Gastrocnemius medialis (tissue), 4 donors: ENCODE data around the gene BLVRA. TPM values are rescaled to one million over a fixed set of nuclear protein-coding genes. Genes with fewer than 3 reads are reported as not detected.

Source experiments
- ATAC-seq, 2 donors: fragments of 150-250 bp; one replicate each; pipeline ENCODE4 v1.9.1; 2016
- DNase-seq, 2 donors: peaks; one replicate each; pipeline ENCODE4 v3.0.0-alpha.2; 2019
- H3K27ac ChIP-seq, 4 donors: fragments of 200-600 bp; sonication (generic); 1 replicate in 1 of 4; 2 replicates in 3 of 4; pipeline ENCODE4 v1.5.1; 2016 to 2018; ENCODE audit warnings: mild to moderate bottlenecking in 2 of 4, moderate library complexity in 1 of 4
- H3K27me3 ChIP-seq, 3 donors: fragments of 200-600 bp; sonication (generic) in 2 of 3; 1 replicate in 1 of 3; 2 replicates in 2 of 3; pipeline versions ENCODE4 v1.5.1 to v1.6.0; 2016 to 2019; ENCODE audit warnings: mild to moderate bottlenecking in 1 of 3, moderate library complexity in 1 of 3
- H3K36me3 ChIP-seq, 2 donors: fragments of 200-600 bp; sonication (generic) in 1 of 2; one replicate each; pipeline ENCODE4 v1.5.1; 2017 to 2018
- H3K4me1 ChIP-seq, 2 donors: fragments of 200-600 bp; sonication (generic) in 1 of 2; one replicate each; pipeline ENCODE4 v1.5.1; 2016 to 2017; ENCODE audit warnings: mild to moderate bottlenecking in 2 of 2
- H3K4me3 ChIP-seq, 4 donors: fragments of 200-600 bp; sonication (generic) in 3 of 4; 1 replicate in 1 of 4; 2 replicates in 3 of 4; pipeline ENCODE4 v1.5.1; 2016 to 2019; ENCODE audit warnings: mild to moderate bottlenecking in 2 of 4
- H3K9me3 ChIP-seq, 3 donors: fragments of 200-600 bp; sonication (generic) in 2 of 3; 1 replicate in 1 of 3; 2 replicates in 2 of 3; pipeline ENCODE4 v1.5.1; 2016 to 2019
- POLR2A ChIP-seq, 2 donors: fragments of 450-650 bp; IDR thresholded peaks; one replicate each; pipeline ENCODE4 v1.6.1; 2017; ENCODE audit warnings: antibody characterized with exemption in 2 of 2, mild to moderate bottlenecking in 2 of 2, moderate library complexity in 2 of 2
- in situ Hi-C, 4 donors: fragments of 200-750 bp; cut with MboI; loops; one replicate each; pipeline versions ENCODE4 v1.15.0 to v1.8.0; 2017; ENCODE audit warnings: low sequenced_read_pairs in 4 of 4
- intact Hi-C: fragments of 100-400 bp; cut with DNase I; formaldehyde crosslinking; loops from one replicate; pipeline ENCODE4 v1.15.1; 2023; ENCODE audit warnings: low total_unique reads
- total RNA-seq, 4 donors: library from RNA; depleted of rRNA; stranded (reverse); fragments of >200 nt; gene quantifications; one replicate each; pipeline versions ENCODE4 v1.1.0 to v1.2.3, GENCODE V29; 2016
- TF ChIP-seq, protein P1 (sequence below), 5 experiments: fragments of 450-650 bp in 3 of 5; fragments of 200-600 bp in 2 of 5; sonication (generic) in 2 of 5; IDR thresholded peaks in 4 of 5; conservative IDR thresholded peaks in 1 of 5; 1 replicate in 4 of 5; 2 replicates in 1 of 5; pipeline ENCODE4 v1.5.1; 2016 to 2019; ENCODE audit warnings: antibody characterized with exemption in 5 of 5, mild to moderate bottlenecking in 3 of 5, moderate library complexity in 3 of 5

BLVRA gene
- total RNA-seq, 4 donors from 2014 or later, result 26.7 to 45.9 (median 29.3) TPM

DNA sequence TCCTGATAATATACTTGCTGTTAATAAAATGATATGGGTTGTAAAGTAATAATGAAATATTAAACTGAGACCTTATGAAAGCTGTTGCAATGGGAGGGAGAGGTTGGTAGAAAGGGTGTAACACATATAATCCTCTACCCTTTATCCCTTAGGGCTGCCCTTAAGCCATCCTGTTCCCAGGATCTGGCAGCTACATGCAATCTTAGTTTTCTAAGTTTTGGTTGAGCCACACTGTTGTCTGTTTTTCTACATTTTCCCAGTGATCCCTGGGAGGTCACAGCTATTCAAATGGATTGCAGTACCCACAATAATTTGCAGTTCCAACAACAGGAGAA lies 35.5 kb upstream of the BLVRA start:
- TF ChIP-seq, protein P1, sequence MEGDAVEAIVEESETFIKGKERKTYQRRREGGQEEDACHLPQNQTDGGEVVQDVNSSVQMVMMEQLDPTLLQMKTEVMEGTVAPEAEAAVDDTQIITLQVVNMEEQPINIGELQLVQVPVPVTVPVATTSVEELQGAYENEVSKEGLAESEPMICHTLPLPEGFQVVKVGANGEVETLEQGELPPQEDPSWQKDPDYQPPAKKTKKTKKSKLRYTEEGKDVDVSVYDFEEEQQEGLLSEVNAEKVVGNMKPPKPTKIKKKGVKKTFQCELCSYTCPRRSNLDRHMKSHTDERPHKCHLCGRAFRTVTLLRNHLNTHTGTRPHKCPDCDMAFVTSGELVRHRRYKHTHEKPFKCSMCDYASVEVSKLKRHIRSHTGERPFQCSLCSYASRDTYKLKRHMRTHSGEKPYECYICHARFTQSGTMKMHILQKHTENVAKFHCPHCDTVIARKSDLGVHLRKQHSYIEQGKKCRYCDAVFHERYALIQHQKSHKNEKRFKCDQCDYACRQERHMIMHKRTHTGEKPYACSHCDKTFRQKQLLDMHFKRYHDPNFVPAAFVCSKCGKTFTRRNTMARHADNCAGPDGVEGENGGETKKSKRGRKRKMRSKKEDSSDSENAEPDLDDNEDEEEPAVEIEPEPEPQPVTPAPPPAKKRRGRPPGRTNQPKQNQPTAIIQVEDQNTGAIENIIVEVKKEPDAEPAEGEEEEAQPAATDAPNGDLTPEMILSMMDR (IDR thresholded peaks at IDR 0.05 in 4 of 5, conservative IDR thresholded peaks at IDR 0.05 in 1 of 5), result no peak
- no peak for TF ChIP-seq POLR2A (IDR thresholded peaks at IDR 0.05)
- in situ Hi-C loops, result loop anchor here in 3 of 4 donors (25.0 kb wide), 2 partner anchors 114 to 786 kb away; partner anchors contain the start of genes MRPL32 (in 2 of the 3) and PSMA2 (in 2 of the 3)
- H3K27ac ChIP-seq, result peak overlapping the region; percentile 33 to 74 (median 63)
- DNase-seq (no peak), ATAC-seq (peak; percentile 42 to 83)
- no peaks in the 10 kb centered on the region for H3K36me3 ChIP-seq
- H3K4me3 ChIP-seq, result no peak overlapping the region
- H3K4me1 ChIP-seq, result peaks cover 49 to 55% of the 10 kb centered on the region in 2 donors
- intact Hi-C loops, result loop anchor here (5.0 to 10.0 kb wide), 2 partner anchors 114 to 788 kb away; partner anchors contain the start of genes MRPL32 and PSMA2
- H3K27me3 ChIP-seq, result no peaks in the 10 kb centered on the region
- H3K9me3 ChIP-seq, result no peaks in the 10 kb centered on the region

DNA sequence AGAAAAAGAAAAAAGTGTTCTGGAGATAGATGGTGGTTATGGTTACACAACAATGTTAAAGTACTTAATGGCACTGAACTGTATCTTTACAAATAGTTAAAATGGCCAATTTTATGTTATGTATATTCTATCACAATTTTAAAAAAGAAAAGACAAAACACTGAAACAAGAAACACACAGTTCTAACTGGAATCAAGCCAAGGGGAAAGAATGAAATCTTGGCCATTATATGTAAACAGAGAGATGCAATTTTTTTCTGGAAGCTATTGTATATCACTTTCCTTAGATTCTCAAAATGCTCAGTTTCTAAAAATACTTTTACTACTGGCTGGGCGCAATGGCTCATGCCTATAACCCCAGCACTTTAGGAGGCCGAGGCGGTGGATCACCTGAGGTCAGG lies 33.2 kb upstream of the BLVRA start:
- intact Hi-C loops, result loop anchor here (5.0 to 10.0 kb wide), 2 partner anchors 57 to 790 kb away; partner anchors contain the start of genes MRPL32 and PSMA2
- Histone ChIP-seq H3K27ac (peak overlapping the region in 2 of 4 donors; percentile 15 to 64), H3K36me3 (no peaks in the 10 kb centered on the region), H3K4me3 (no peak overlapping the region), H3K9me3 (no peaks in the 10 kb centered on the region), H3K4me1 (peaks cover 59 to 63% of the 10 kb centered on the region in 2 donors), H3K27me3 (no peaks in the 10 kb centered on the region)
- no peak for TF ChIP-seq POLR2A (IDR thresholded peaks at IDR 0.05)
- TF ChIP-seq, protein P1 (IDR thresholded peaks at IDR 0.05 in 4 of 5, conservative IDR thresholded peaks at IDR 0.05 in 1 of 5), result no peak
- ATAC-seq (no peak), DNase-seq (no peak)
- in situ Hi-C loops, result no loop called here

DNA sequence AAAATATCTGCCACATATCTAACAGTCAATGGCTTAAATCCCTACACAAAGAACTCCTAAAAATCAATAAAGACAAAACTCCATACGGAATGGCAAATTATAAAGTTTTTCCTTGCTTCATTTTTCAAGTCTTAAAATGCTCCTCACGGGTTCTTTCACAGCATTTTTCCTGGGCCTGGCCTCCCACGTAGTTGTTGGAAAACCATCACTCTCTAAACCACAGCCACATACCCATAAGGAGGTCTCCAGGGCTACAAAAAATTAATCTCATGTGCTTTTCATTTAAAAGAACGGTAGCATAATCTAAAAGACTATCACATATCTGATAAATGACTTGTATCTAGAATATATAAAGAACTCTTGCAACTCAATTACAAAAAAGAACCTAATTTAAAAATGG lies 32.0 kb upstream of the BLVRA start:
- in situ Hi-C loops, result no loop called here
- Histone ChIP-seq H3K4me1 (peaks cover 53 to 56% of the 10 kb centered on the region in 2 donors), H3K36me3 (no peaks in the 10 kb centered on the region), H3K4me3 (no peak overlapping the region), H3K27ac (peak overlapping the region; percentile 7 to 64 (median 32)), H3K27me3 (no peaks in the 10 kb centered on the region), H3K9me3 (no peaks in the 10 kb centered on the region)
- DNase-seq (no peak), ATAC-seq (no peak)
- no peak for TF ChIP-seq POLR2A (IDR thresholded peaks at IDR 0.05)
- TF ChIP-seq, protein P1 (IDR thresholded peaks at IDR 0.05 in 4 of 5, conservative IDR thresholded peaks at IDR 0.05 in 1 of 5), result no peak
- intact Hi-C loops, result loop anchor here (5.0 to 10.0 kb wide), 2 partner anchors 56 to 792 kb away; partner anchors contain the start of genes MRPL32 and PSMA2

DNA sequence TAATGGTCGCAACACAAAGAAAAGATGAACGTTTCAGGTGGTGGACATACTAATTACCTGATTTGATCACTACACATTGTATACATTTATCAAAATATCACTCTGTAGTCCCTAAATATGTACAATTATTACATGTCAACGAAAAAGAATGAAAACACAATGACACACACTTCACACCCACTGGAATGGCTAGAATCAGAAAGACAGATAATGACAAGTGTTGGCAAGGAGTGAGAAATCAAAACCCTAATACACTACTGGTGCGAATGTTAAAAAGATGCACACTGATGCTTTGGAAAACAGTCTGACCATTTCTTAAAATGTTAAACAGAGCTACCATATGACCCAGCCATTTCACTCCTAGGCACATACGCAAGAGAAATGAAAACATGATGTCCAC lies 31.5 kb upstream of the BLVRA start:
- Histone ChIP-seq H3K36me3 (no peaks in the 10 kb centered on the region), H3K27me3 (no peaks in the 10 kb centered on the region), H3K9me3 (no peaks in the 10 kb centered on the region), H3K27ac (peak overlapping the region in 1 of 4 donors; percentile 93), H3K4me1 (peaks cover 48 to 52% of the 10 kb centered on the region in 2 donors), H3K4me3 (no peak overlapping the region)
- in situ Hi-C loops, result no loop called here
- no peak for DNase-seq
- ATAC-seq, result no peak
- intact Hi-C loops, result loop anchor here (5.0 to 10.0 kb wide), 2 partner anchors 55 to 792 kb away; partner anchors contain the start of genes MRPL32 and PSMA2
- TF ChIP-seq, protein P1 (IDR thresholded peaks at IDR 0.05 in 4 of 5, conservative IDR thresholded peaks at IDR 0.05 in 1 of 5), result no peak
- TF ChIP-seq POLR2A (IDR thresholded peaks at IDR 0.05), result no peak
